HTERT RPE-1 (cell line): ENCODE measurements around the gene TMEM238L.

Experiments
- in situ Hi-C: fragments of 300-500 bp; cut with MboI; formaldehyde crosslinking; loops from 4 replicates; pipeline ENCODE4 v1.14.3; 2020; ENCODE audit warnings: low sequenced_read_pairs

TMEM238L gene

DNA sequence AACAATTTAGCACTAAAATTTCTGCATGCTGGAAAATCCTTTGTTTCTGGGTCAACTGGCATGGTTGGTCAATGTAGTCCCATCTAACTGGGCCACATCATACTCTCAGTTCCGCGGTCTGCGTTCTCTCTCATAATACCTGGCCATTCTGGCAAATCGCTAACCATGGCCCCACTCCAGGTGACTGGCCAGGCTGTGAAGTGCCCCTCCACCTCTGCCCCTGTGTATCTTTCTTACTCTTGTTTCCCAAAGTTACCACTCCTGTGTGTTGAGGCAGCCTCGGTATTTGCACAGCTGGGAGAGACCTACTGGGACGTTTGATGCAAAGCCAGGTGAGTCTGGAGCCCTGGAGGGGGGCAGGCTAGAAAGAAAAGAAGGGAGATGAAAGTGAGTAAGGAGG, 2.0 kb upstream of the TMEM238L start:
- in situ Hi-C loops: no loop called here

DNA sequence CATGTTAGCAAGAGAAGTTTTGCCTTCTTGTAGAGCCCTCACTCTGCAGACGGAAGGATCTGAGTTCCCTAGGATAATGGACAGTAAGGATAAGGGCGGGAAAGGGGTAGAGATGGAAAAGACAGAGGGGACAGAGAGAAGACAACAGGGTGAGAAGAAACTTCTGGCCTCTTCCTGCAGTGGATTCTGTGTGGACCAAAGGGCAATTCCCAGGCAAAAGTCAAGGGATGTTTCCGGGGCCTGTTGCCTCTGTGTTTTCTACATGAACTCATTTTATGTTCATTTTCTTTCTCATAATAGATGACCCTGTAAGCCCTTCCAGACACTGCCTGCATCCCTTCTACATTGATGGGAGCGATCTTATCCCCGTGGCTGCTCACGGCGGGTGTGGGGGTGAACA, 647 bp upstream of the TMEM238L start:
- in situ Hi-C loops: no loop called here

DNA sequence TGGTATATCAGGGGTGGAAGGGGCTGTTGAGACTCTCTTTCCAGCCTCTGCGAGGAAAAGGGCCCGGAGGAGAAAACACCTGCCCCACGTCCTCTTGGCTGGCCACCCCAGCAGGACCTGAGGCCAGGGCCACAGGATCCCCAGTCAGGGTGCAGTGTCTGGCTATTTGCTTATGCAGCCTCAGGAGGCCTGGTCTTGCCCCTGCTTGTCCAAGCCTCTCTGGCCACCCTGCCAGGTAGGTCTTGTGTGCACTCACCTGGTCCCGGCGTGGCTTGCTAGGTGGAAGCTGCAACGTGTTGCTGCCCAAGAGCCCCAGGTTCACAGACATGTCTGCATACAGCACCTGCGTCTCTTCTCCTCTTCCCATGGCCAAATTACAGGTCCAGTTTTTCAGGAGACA, 549 bp downstream of the TMEM238L start:
- in situ Hi-C loops: no loop called here

DNA sequence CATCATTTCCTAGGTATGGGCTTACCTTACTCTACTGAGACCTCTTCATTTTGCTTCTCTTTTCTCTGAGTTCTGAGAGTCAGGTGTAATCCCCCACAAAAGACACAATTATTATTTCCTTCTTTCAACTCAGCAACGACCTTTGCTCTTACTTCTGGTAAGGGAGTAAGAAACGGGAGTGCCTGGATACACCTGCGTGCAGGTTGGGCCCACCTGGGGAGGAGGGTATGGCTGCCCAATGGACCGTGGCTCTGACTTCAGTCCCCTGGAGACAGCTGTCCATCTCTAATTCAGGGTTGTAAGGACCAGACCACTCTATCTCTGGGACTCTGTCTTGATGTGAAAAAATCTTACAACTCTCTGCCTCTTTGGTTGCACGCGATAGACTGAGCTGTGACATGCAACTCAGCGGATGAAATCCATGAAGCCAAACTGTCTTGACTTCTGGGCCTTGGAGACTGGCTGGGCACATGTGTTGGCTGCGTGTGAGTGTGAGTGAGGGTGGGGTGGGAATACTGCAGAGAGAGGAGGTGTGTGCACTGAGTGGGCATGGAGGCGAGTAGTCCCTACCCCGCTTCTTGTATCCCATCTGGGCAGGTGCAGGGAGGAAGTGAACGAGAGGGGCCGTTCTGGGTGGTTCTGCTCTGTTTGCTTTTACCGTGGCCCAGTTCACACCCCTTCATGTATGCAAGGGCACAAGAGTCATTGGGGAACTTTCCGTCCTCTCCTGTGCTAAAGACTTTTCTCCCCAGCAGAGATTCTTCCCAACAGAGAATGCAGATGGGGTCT, 1.2 kb downstream of the TMEM238L start:
- in situ Hi-C loops: no loop called here

DNA sequence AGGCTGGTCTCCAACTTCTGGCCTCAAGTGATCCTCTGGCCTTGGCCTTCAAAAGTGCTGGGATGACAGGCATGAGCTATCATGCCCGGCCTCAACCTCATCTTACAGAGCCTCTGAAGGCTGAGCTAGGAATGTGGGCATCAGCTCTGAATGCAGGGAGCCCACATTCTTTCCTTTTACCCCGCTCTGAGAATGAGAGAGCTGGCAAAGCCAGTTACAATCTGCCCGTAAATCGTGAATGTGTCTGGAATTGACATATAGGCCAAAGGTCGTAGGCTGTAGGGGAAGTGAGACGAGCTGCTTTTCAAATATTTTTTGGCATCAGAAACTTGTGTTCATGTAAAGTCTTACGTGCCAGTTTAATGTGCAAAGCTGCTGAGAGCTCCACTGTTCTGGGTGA, 4.5 kb downstream of the TMEM238L start:
- in situ Hi-C loops: no loop called here

DNA sequence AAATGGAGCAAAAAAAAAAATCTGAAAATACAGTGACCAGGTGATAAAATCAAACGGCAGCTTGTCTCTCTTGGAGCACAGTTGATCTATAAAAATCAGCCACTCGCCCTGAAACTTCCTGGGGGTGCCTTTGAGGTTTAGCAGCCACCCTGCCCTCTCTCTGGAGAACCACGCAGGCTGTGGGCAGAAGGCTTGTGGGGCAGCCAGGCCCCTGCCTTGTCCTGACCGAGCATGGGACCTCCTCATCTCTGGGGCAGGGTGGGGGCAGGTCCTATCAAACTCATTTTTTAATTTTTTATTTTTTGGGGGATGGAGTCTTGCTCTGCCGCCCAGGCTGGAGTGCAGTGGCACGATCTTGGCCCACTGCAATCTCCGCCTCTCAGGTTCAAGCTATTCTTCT, 5.0 kb downstream of the TMEM238L start:
- in situ Hi-C loops: no loop called here

DNA sequence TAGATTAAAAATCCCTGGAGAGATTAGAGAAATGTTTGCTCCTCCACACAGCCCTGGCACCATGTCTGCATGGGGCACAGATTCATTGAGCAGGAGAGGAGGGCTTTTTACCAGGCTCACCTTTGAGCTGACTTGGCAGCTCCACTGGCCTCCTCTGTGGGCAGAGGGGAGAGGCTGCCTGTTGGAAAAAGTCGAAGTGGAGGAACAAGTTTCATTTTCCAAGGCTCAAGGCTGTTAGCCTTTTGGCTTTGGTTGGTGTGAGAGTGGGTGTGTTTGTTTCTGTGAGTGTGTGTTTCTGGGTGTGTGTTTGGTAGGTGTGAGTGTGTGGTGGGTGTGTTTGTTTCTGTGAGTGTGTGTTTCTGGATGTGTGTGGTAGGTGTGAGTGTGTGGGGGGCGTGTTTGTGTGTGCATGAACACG, 5.6 kb downstream of the TMEM238L start:
- in situ Hi-C loops: no loop called here

DNA sequence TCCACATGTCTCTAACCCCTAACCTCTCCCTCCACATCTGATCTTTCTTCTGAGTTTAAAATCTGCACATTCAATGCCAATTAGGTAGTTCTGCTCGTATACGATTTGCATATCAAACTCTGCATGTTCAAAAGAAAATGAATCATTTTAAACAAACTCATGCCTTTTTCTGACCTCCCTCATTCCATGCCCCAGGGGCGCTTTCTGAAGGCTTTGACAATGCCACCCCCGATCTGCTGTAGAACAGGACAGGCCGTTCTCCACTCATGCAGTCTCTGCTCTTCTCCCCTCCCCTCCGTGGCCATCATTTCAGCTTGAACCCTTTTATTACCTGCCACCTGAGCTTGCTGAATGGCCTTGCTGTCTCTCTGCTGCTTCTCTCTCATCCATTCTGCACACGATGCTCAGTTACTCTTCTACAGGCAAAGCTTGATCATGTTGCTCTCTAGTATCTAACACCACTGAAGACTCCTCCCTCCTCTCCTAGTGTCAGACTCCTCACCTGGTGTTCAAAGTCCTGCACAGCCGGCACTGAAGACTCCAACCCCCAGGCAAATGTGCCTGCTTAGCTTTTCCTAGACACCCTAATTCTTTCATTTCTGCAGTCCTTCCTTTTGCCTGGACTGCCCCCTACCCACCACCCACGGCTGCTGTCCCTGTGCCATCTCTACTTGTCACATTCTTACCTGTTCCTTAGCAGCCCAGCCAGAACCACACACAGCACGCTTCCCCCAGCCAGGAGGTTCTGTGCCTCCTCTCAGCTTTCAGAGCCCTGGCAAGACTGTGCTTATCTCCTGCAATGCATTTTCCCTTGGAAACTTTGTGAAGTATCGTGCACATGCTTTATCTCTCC, 6.2 kb downstream of the TMEM238L start:
- in situ Hi-C loops: no loop called here

DNA sequence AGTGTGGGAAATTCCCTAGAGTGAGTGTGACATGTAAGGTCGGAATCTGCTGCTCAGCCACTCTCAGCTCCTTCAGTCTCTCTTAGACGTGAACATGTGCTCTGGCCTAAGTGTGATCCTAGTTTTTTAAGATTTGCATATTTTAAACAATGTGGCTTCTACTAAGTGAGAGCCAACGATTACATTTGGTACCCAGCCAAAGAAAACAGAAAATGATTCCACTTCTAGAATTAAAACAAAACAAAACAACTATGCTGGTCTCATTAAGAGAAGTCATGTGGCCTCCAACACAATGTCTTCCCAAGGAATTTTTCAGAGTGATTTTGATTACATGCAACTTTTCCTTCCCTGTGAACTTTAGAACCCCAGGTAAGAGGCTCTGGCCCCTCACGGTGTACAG, 10.1 kb downstream of the TMEM238L start:
- in situ Hi-C loops: no loop called here

DNA sequence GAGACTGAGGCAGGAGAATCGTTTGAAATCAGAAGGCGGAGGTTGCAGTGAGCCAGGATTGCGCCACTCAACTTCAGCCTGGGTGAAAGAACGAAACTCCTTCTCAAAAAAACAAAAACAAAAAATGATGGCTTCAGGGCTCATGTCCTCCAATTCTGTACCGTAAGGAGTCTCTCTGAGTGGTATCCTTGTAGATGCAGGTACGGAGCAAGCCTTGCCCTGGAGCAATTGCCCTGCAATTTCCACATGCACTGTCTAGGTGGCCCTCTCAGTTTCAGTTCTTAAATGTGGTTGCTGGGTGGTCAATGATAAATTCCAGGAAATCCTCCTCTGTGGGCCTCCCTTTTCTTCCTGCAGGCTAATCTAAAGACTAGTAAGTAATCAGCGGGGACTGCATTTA, 10.6 kb downstream of the TMEM238L start:
- in situ Hi-C loops: no loop called here

DNA sequence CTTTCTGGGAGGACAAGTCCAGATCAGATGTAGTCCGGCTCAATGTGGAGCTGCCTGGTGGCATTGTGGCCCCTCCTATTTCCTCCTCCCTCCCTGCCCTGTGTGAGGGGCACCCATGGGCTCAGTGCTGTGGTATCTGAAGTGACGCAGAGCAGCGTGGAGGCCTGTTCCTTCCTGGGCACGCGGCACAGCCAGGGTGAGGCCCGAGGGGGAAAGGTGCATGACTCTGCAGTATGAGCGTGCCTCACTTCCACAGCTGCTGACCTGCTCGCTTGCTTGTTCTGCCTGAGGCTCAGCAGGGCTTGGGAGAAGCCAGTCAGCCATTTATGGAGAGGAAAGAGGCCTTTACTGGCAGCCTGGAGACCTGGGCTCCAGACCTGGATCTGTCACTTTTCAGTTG, 11.7 kb downstream of the TMEM238L start:
- in situ Hi-C loops: no loop called here

DNA sequence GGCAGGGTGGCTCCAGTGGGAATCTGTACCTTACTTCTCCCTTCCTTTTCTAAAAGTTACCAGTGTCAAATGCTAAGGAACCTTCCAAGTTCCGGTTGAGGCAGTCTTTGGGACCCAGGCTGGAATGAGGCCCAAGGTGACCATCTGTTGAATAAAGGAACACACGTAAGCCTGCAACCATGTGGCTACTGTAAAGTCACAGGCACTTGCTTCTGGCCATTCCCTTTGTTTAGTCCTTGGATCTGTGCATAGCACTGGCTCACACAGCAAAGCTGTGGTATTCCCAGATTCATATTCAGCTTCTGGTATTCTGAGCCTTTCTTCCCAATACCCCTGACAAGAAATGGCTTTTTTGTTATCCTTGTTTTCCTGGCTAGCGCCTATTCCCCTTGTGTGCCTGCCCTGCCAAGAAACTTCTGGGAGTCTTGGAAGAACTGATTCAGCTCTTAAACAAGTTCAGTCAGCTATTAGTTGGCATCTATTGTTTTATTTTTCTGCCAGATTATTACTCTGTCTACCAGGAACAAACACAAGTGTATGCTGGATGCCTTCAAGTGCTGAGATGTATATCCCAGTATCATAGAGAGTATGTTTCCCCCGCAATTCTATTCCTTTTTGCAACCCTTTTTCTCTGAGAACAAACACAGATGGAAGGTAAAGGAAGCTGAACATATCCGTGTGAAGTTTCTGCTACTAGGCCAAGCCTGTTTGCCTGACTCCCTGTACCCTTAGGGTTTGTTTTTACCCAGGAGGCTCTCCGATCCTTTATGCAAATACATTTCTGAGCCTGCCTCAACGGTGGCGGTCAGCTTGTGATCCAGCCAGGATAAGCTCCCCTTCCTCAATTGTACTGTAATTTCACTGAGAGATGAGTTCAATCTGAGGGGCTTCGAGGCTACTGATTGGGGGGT, 13.2 kb downstream of the TMEM238L start:
- in situ Hi-C loops: no loop called here

DNA sequence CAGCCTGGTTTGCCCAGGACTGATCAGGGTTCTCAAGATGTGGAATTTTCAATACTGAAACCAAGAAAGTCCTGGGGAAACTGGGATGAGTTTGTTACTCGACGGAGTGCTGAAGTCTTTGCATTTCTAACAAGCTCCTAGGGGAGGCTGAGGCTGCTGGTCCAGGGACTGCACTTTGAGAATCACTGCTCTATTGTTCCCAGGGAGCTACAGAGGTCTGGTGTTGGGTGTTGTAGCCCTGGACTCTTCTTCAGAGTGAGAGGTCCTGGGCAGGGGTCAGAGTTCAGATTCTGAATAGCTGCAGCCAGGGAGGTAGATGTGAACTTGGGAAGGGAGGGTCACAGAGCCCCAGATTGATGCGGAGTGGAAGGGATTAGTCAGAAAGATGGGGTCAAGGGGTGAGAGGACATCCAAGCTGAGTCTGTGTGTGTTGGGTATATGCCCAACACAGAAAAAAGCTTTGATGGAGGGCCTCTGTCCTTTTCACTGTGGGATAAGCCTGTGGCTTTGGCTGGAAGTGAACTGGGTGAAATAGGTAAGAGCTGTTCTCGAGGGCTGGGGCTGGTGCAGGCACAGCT, 14.1 kb downstream of the TMEM238L start:
- in situ Hi-C loops: no loop called here

DNA sequence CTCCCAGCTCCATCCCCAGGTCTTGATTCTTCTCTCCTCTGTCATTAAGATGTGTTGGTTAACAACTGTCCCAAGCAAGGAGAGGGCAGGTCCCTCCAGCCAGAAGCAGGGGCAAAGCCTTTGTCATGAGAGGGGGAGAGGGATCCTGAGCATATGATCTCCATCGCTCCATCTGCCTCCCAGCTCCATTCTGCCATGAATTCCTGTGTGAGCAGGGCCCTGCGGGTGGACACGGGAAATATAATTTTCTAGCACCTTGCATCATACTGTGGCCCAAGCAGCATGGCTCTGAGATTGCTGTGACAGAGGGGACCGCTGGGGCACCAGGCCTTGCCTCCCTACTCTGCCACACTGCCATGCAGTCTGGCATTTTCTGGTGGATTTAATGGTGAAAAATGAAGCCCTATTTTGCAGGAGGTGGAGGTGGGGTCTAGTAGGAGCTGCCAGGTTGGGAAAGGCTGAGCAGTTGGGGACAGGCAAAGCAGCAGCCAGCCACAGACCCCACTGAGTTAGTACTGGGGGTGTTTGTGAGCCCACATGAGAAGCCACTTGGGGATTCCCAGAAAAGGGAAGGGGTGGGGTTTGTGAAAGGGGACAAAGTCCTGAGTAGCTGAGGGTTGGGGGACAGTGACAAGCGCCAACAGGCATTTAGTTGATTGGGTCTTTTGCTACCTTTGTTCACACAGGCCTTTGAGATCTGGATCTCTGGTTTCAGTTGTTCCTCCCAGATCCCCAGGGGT, 16.4 kb downstream of the TMEM238L start:
- in situ Hi-C loops: no loop called here

DNA sequence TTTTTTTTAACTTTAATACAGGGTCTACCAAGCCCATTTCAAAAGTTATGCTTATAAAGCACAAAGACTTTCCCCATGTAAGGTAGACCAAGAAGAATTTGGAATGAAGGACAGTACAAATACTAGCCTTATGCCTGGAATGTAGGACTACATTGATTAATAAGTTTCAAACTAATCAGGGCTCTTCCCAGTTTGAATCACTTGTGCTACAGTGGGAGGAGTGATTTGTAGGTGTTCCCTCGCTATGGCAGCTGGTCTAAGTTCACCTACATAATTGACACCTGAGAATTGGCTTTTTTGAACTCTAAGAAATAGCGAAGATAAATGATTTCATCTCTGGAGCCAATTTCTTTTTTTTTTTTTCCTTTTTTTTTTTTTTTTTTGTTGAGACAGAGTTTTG, 18.6 kb downstream of the TMEM238L start:
- in situ Hi-C loops: no loop called here

DNA sequence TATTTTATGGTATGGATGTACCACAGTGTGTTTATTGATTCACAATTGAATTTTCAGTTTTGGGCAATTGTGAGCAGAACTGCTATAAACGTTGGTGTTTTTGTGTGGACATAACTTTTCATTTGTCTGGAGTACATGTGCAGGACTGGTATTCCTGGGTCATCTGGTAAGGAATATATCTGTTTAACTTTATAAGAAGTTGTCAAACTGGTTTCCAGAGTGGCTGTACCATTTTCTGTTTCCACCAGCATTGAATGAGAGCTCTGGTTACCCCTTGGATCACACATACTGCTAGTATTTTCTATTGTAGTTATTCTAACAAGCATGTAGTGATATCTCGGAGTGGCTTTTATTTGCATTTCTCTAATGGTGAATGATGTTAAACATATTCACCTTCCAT, 24.3 kb downstream of the TMEM238L start:
- in situ Hi-C loops: no loop called here

DNA sequence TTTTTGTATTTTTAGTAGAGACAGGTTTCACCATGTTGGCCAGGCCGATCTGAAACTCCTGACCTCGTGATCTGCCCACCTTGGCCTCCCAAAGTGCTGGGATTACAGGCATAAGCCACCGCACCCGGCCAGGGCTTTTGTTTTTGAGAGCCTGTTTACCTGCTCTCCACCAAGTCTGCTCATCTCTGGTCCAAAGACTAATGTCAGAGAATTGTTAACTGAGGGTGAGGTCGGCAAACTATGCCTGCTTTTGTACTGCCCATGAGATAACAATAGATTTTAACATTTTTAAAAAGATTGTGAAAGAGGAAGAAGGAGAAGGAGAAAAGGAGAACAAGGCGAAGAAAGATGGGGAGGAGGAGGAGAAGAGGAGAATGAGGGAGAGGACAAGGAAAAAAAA, 26.0 kb downstream of the TMEM238L start:
- in situ Hi-C loops: no loop called here

DNA sequence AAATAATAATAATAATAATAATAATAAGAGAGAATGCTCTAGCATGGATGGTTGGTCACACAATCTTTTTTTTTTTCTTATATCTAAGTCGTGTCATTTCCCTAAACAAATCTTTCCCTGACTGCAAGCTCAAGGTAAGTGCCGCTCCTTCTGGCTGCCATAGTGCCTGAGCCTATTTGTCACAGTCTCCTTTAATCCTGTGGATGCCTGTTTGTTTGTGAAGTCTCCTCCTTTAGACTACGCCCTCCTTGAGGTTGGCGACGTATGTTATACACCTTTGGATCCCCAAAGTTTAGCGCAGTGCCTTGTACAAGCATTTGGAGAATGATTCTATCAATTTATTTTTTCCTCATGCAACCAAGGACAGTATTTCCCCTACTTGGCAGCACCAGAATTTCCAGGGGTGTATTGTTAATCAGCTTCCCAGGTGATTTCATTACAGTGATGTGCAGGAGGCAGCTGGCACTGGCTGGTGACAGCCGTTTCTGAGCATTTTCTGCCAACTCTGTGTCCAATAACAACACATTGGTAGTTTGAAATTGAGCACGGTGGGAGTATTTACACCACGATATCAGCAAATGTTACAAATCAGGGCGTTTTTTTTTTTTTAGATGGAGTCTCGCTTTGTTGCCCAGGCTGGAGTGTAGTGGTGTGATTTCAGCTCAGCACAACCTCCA, 26.6 kb downstream of the TMEM238L start:
- in situ Hi-C loops: no loop called here

DNA sequence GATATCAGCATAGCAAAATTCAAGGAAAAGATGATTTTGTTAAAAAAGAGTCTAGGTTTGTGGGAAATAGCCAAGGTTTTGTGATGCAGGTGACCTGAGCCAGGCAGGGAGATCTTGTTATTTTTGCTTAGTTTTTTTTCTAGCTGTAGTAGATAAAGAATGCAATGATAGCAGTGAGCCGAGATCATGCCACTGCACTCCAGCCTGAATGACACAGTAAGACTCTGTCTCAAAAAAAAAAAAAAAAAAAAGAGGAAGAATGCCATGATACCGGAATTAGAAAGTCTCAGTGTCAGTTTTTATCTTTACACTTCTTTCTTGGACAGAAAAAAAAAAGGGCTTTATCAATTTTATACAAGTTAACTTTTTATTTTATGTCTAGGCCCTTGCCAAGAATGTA, 27.5 kb downstream of the TMEM238L start:
- in situ Hi-C loops: no loop called here
